HG03565 (cell line): ENCODE measurements around the gene ATXN7.

Source experiments
- ATAC-seq: cut with Tn5 transposase; IDR thresholded peaks from one replicate; pipeline ENCODE4 v1.9.1; 2021; ENCODE audit warnings: mild to moderate bottlenecking, moderate library complexity; ENCODE audit not compliant: unreplicated experiment

The ATXN7 gene, protein sequence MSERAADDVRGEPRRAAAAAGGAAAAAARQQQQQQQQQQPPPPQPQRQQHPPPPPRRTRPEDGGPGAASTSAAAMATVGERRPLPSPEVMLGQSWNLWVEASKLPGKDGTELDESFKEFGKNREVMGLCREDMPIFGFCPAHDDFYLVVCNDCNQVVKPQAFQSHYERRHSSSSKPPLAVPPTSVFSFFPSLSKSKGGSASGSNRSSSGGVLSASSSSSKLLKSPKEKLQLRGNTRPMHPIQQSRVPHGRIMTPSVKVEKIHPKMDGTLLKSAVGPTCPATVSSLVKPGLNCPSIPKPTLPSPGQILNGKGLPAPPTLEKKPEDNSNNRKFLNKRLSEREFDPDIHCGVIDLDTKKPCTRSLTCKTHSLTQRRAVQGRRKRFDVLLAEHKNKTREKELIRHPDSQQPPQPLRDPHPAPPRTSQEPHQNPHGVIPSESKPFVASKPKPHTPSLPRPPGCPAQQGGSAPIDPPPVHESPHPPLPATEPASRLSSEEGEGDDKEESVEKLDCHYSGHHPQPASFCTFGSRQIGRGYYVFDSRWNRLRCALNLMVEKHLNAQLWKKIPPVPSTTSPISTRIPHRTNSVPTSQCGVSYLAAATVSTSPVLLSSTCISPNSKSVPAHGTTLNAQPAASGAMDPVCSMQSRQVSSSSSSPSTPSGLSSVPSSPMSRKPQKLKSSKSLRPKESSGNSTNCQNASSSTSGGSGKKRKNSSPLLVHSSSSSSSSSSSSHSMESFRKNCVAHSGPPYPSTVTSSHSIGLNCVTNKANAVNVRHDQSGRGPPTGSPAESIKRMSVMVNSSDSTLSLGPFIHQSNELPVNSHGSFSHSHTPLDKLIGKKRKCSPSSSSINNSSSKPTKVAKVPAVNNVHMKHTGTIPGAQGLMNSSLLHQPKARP

DNA sequence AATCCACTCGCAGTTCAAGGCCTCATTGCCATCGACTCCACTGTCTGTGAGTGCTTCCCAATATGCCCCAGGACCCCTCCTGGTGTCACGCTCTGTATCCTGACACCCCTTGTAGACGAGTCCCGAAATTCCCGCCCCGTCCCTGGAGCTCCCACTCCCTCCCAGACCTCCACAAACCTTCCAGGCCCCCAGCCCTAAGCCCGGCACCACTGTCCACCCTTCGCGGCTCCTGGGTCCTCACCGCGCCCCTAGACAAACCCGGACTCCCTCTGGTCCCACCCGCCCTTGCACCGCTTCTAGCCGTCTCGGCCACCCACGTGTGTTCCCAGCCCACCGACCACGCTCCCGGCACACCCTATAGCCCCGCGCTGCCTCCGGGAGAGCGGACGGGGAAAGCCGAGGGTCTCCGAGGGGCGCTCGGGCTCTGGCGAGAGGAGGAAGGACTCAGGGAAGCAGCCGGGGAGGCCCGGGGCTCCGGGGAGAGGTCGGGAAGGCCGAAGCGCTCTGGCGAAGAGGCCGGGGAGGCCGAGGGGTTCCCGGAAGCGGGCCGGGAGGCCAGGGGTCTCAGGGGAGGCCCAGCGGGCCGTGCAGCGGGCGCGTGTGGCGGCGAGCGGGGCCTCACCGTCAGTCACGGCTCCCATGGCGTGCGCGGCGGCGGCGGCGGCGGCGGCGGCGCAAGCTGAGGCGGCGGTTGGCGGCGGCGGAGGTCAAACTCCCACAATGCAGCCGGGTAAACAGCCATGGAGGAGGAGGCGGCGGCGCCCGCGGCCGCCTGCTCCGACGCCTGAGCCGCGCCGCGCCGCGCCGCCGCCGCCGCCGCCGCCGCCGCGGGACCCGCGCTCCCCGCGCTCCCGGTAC, at the start of gene ATXN7, which contains the start of gene THOC7:
Gene ATXN7 (plus strand): TSS at position 718 of the 858 bp plus-strand sequence. CDS start 48,732 bp downstream, outside the sequence.
Gene THOC7 (minus strand): TSS at position 656 of the 858 bp plus-strand sequence. CDS start 15 bp downstream, at position 641.
- ATAC-seq: peak; percentile 49

DNA sequence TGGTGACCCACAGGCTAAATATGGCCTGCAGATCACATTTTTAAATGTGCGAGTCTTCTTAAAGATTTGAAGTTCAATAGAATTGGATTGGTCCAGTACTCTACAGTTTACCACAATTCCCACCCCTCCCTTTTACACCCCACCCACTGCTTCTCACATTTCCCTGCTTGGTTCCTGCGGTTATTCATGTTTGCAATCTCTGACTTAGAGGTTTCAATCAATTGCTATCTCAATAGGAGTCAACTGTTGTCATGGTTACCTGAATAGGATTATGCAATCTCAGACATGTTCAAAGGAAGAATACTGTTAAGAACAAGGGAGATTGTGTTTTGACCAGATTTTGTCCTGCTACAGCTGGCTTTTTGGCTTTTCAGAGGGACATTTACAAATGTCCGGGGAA, 49.4 kb upstream of the ATXN7 start:
- no peak for ATAC-seq

DNA sequence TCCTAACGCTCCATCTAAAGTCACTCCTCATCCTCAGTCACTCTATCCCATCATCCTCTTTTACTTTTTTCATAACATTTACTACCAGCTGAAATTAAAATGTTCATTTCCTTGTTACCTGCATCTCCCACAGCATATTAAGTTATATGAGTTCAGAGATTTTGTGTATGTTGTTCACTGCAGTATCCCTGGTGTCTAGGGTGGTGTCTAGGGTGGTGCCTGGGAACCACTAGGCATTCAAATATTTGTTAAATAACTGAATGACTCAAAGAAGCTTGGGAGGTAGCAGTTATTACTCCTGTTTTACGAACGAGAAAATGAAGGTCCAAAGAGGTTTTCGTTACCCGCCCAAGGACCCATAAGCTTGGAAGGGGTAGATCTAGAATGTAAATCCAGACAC, 46.4 kb upstream of the ATXN7 start:
- ATAC-seq: no peak

DNA sequence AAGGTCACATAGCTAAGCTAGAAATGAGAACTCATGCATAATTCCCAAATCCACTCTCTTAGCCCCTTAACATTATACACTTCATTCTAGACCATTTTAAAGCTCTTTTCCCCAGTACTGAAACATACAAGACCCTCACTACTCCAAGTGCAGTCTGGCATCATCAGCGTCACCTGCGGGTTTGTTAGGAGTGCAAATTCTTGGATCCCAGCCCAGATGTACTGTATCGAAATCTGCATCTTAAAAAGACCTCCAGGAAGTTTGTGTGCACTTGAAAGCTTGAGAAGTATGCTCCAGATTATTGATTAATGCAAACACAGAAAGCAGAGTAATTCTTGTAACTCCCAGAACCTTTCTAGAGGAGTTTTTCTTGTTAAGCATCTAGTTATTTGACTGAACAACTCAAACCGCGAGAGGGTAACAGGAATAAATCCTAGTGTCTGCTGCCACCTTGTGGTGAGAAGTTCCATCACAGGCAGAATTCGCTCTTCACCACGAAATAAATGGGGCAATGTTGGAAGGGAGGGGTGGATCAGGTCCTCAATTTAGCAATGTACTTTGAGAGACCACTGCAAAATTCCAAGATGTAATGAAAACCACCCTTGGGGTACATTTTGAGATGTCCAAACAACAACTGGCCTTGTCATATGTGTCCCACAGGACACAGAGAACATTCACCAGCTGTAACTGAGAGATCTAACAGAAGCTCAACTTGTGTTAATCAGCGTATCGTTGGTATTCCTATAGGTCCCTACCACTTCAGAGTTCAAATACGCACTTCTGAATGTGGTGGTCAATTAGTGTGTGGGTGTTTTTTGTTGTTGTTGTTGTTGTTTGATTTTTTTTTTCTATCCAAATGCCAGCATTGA, 45.2 kb upstream of the ATXN7 start:
- no peak for ATAC-seq

DNA sequence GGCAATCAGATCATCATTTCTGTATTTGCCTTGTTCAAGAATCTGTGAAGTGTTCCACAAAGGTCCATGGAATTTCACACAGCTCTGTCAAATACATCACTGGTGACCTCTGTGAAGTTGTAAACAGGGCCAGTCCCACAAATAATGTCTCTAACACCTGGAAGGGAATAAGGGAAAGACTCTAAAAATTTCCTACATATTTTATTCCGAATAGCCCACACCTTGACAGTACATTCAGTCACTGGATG, 44.6 kb upstream of the ATXN7 start, which contains the start of gene C3orf49:
Gene C3orf49 (plus strand): TSS at position 149 of the 248 bp plus-strand sequence. CDS start 173 bp downstream, outside the sequence.
- ATAC-seq: no peak

DNA sequence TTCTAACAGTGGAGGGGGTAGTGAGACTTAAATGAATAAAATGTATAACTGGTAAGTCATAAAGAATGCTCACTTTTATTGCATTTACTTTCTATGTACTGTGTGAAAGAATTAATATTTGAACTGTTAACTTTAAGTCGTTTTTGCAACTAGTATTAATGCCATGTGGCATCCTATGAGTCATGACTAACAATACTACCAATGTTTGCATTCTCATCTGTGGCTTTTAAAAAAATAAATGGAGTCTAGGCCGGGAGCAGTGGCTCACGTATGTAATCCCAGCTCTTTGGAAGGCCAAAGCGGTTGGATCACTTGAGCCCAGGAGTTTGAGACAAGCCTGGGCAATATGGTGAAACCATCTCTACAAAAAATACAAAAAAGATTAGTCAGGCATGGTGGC, 39.4 kb upstream of the ATXN7 start:
- ATAC-seq: no peak

DNA sequence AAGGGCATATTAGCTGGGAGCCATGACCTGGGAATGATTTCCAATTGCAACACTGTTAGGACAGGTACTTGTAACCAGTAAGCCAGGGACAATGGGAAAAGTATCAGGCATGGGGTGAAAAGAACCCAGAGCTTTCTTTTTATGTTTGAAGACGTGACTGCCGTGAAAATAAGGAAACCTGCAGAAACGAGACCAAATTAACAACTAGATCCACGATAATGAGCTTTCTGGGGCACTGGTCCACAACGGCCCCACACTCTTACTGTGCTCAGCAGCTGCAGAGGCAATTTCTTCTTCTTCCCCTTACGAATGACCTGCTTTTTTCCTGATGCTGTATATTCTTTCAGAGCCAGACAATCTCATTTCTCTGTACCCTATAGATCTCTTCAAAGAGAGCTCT, 33.1 kb upstream of the ATXN7 start:
- ATAC-seq: no peak

DNA sequence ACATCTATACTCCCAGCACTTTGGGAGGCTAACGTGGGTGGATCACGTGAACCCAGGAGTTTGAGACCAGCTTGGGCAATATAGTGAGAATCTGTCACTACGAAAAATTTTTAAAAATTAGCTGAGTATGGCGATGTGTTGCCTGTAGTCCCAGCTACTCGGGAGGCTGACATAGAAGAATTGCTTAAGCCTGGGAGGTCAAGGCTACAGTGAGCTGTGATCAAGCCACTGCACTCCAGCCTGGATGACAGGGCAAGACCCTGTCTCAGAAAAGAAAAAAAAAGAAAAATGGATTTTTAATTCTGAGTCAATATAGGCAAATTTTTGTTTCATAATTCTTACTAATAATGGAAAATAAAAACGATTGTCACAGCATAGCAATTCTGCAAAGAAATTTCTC, 31.3 kb upstream of the ATXN7 start:
- no peak for ATAC-seq

DNA sequence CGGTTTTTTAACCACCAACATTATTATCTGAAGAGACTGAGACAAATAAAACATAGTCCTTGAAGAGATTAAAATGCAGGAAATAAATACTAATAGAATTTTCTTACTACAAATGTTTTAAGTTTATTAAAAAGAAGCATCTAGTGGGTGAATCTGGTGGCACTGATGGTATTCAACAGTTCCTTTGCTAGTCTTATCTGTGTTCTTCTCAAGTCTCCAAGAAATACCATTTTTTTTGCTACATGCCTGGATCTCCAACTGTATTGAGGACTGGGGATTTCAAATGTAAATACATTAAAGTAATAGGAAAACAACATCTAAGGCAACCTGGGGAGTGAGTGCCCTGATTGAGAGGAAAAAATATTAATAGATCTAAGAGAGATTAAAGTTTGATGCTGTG, 22.0 kb upstream of the ATXN7 start:
- ATAC-seq: no peak

DNA sequence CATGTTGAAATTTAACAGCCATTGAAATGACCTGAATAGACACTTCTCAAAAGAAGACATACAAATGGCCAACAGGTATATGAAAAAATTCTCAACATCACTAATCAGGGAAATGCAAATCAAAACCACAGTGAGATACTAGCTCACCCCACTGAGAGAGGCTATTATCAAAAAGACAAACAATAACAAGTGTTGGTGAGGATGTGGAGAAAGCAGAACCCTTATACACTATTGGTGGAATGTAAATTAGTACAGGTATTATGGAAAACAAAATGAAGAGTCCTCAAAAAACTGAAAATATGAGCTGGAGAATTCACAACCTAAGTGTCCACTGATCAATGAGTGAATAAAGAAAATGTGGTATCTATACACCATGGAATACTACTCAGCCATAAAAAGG, 21.5 kb upstream of the ATXN7 start:
- no peak for ATAC-seq

DNA sequence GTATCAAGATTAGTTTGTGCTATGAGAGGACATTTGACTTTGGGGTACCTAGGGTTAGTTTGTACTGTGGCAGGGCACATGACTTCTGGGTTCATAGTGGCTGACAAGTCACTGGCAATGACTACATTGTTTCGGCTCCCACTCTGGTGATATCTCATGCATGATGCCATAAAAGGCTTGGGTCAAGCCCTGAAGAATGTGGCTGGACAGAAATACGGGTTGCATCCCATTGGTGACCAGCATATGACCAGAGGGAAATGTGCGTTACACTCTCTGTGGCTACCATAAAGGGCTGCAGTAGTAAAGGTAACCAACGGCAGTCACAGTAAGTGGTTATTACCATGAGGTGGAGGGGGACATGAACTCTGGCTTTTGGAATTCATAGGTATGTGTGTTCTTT, 18.5 kb upstream of the ATXN7 start:
- ATAC-seq: no peak

DNA sequence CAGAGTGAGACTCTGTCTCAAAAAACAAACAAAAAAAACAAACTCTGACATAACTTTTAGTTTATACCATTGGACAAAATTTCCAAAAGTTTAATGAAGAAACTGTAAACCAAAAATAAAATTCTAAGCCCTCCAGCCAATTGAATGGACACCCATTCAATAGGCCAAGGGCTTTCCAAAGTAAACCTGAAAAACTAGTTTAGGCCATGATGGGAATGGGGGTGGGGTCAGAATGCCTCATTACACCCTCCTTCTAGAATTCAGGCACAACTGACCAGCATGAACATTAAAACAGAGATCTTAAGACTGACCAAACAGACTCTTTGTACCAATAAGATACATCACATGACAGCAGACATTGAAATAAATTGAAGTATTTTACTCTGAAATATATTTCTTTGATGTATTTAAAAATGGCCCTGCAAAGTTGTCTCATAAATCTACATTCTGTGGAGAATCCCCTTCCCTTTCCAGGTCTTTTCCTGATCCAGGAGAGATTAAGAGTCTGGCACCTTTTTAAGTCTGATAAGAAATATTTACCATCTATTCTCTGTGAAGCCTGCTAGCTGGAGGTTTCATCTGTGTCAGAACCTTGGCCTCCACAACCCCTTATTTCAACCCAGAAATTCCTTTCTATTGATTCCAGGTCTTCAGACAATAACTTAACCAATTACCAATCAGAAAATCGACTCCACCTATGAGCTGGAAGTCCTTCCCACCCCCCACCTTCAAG, 15.8 kb upstream of the ATXN7 start:
- no peak for ATAC-seq

DNA sequence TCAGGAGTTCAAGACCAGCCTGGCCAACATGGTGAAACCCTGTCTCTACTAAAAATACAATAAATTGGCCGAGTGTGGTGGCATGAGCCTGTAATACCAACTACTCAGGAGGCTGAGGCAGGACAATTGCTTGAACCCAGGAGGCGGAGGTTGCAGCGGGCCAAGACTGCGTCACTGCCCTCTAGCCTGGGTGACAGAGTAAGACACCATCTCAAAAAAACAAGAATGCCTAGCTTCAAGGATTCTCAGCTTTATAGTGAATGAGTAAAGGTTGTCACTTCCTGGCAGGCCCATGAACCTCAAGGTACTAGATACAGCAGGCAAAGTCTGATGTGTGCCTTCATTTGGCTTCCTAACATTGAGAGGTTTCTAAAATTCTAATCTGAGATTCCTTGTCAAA, 14.5 kb upstream of the ATXN7 start:
- ATAC-seq: no peak

DNA sequence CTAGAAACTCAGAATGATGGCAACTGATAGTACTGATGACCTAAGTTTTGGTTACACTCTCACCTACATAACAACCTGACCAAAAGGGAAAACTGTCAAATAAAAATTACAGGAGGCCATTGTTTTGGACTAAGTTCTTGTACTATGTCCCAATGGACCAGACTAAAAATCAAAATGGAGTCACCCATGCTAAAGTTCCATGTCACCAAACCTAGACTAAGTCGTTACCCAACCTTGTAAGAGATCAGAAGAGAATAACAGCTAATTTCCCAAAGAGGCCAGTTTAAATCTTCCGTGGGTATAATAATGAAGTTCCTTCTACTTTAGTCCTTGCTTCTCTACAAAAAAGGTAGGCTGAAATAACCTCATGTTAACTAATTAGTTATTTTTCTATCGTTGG, 12.4 kb upstream of the ATXN7 start:
- ATAC-seq: no peak

DNA sequence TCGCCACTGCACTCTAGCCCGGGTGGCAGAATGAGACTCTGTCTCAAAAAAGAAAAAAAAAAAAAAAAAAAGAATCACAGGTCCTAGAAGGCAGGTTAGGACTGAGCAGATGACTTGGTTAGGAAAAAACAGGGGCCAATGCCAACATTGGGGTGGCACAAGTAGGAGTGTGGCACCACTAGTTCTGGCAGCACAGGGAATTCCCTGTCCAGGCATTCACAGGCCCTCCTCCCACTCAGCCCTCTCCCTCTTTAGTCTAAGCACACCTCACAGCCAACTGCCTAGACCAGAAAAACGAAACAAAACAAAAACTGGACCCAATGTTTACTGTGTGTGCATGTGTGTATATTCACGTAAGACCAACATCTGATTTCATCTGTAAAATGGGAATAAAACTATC, 10.6 kb upstream of the ATXN7 start:
- no peak for ATAC-seq

DNA sequence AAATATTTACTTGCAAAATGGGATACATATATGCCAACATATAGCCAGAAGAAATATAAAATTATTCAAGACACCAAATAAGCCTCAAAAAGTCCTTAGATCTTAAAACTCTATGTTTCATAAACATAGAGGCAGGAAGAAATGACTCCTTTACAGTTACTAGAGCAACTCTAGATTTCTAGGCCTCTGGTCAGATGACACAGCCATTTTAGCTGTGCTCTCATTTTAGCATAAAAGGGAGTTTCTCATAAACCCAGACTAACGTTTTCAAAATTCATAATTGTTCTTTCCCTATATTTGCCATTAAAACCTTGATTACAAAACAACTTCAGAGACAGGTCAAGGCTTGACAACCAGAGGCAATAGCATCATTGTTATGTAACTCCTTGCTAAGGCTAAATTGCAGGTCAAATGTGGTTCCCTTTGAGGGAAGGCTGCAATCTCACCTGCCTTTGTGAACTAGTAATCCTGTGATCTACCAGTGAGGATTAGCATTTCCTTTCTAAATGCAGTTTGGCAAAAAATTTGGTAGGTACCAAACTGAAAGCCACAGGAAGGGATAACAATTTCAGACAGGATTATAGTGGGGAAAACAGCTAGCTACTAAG, 8.2 kb upstream of the ATXN7 start:
- ATAC-seq: no peak

DNA sequence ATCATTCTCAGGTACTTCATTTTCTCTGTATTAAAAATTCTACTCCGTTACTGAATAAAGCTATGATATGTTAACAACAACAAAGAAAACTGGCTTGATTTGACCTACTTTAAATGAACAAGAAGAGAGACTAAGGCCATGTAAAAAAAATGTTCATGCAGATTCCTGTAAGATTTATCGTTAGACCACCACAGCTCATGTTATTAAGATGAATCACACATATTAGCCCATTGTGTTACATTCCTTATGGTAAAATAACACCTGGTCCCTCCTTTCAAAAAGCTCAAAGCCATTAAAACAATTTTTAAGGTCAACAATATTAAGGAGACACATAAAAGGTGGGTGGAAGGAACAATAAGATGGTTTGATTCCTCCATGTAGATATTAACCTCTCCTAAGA, 6.4 kb upstream of the ATXN7 start:
- ATAC-seq: no peak

DNA sequence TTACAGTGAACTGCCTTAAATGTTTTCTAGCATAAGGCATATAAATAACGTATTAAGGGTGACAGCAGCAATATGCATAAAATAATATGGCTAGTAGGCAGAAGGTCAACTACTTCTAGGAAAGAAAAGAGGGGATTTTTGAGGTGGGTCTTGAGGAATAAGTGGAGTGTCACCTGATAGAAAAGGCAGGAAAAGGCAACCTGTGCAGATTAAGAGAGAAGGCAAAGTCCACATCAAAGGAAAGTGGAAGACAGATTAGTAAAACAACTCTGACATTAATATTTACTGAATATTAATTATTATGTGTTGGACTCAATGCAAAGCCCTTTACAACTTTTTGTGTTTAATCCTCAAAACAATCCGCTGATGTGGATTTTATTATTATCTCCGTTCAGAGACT, 2.9 kb upstream of the ATXN7 start:
- no peak for ATAC-seq

DNA sequence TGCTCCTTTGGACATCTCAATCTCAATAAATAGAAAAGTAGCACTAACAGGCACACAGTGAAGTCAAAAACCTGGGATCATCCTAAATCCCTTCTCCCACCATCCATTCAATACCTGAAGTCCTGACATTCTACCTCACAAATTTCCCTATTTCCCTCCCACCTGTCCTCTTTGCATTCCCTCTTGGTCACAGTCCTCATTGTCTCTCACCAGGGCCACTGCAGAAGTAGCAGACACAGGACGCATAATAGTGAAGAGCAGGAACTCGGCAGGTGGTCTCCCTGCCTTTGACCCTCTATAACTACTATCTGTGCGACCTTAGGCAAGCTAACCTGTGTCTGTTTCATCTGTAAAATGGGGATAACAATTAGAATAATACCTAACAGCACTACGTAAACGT, 2.4 kb upstream of the ATXN7 start:
- ATAC-seq: no peak
